Stimulated activated naive CD8-positive, alpha-beta T cell treated with anti-CD3 and anti-CD28 coated beads, Interleukin-15, Interleukin-2, amounts not matched to agents 100 U/mL and 50 U/mL, for 24 hours (primary cell): ENCODE results near the gene AZGP1.
"Not testable (repeated sequence)": the region's sequence is repeated elsewhere in the genome, so short reads cannot be mapped to it uniquely, and the experiment has no call there.

Experiments
- ATAC-seq: fragments of 150-1000 bp; cut with Tn5 transposase; one replicate; pipeline ENCODE4 v1.10.0; 2021
- DNase-seq: peaks from one replicate; pipeline ENCODE4 v3.0.0; 2021

The AZGP1 gene

DNA sequence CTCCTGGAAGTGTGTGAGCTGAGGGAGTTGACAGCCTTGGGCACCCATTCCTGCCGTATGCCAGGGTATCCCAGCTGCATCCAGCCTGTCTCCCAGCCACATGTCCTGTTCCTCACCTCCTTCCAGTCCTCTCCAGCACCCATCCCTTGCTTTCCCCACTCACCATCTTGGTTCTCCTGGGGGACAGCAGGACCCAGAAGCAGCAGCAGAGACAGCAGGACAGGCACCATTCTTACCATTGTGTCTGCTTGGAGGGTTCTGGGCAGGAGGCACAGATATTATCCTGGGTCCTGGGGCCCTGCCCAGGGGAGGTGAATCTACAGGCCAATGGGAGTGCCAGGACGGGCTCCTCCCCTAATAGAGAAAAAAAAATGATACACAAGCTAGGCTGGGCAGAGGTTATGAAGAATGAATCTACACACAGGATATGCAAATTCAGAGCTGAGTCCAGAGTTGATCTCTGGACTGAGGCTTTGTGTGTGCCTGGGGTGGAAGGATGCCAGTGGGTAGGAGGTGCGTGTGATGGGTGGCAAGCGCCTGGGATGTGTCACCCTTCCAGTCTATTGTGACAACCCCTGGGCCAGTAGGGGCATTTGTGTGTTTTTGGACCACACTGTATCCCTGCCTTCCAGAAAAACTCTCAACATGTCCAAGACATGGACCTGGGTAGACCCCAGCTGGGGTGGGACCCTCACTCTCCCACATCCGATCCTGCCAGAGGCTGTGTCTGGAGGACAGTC is at the start of gene AZGP1:
TSS of gene AZGP1 (minus strand) at position 250 of the 740 bp plus-strand sequence. CDS start at position 239, 11 bp downstream.
- DNase-seq = no peak
- no peak for ATAC-seq

DNA sequence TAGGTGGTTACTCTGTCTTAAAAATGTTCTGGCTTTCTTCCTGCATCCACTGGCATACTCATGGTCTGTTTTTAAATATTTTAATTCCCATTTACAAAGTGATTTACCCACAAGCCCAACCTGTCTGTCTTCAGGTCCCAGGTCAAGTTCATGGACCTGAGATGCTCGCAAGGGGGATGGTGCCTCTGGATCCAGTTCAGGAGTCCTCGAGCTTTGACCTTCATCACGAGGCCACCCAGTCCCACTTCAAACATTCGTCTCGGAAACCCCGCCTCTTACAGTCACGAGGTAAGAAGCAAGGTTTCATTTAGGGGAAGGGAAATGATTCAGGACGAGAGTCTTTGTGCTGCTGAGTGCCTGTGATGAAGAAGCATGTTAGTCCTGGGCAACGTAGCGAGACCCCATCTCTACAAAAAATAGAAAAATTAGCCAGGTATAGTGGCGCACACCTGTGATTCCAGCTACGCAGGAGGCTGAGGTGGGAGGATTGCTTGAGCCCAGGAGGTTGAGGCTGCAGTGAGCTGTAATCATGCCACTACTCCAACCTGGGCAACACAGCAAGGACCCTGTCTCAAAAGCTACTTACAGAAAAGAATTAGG is 48.3 kb upstream of the AZGP1 start:
- no peak for ATAC-seq

GRCh38 chr7:100023526-100023925 is 47.7 kb upstream of the AZGP1 start:
- ATAC-seq (no peak), DNase-seq (no peak)

More for the DNA sequence above, 48.3 kb upstream of the AZGP1 start:
- DNase-seq = no peak

DNA sequence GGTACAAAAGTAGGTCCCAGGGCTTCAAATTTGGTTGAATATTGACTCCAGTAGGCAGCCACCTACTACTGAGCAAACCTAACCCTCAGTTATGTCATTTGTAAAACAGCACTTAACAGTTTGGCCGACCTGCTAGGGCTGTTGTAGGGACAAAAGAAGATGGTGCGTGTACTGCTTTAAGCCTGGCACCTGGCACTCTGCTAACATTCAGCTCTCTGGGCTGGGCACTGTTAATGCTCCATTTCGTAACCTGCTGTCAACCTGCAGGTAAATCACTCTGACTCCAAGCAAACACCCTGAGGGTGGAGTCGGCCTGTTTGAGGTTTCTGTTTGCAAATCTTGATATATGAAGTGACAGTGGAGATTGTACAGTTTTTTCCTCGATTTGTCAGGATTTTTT is 46.8 kb upstream of the AZGP1 start:
- DNase-seq = no peak

DNA sequence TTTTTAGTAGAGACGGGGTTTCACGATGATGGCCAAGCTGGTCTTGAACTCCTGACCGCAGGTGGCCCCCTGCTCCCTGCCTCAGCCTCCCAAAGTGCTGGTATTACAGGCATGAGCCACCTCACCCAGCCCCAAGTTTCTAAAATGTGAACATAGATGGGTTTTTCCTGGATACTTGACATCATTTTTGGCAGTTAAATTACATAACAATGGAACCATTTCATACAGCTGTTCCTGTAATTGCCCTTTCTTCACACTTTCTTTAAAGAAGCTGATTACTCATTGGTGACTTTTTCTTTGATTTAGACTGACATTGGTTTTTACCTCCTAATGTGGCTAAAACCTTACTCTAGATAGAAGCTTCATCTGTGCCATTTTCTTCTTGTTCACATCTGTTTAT is 45.5 kb upstream of the AZGP1 start:
- ATAC-seq (no peak), DNase-seq (no peak)

More for the DNA sequence above, 46.8 kb upstream of the AZGP1 start:
- ATAC-seq = no peak

GRCh38 chr7:100019908-100020307 is 44.1 kb upstream of the AZGP1 start:
- no peak for DNase-seq
- ATAC-seq = peak; percentile 53

- no peak for ATAC-seq
- DNase-seq = no peak
Observed at GRCh38 chr7:100017875-100018274, 42.0 kb upstream of the AZGP1 start.

- DNase-seq (no peak), ATAC-seq (no peak)
Observed at GRCh38 chr7:100017300-100017699, 41.5 kb upstream of the AZGP1 start.

DNA sequence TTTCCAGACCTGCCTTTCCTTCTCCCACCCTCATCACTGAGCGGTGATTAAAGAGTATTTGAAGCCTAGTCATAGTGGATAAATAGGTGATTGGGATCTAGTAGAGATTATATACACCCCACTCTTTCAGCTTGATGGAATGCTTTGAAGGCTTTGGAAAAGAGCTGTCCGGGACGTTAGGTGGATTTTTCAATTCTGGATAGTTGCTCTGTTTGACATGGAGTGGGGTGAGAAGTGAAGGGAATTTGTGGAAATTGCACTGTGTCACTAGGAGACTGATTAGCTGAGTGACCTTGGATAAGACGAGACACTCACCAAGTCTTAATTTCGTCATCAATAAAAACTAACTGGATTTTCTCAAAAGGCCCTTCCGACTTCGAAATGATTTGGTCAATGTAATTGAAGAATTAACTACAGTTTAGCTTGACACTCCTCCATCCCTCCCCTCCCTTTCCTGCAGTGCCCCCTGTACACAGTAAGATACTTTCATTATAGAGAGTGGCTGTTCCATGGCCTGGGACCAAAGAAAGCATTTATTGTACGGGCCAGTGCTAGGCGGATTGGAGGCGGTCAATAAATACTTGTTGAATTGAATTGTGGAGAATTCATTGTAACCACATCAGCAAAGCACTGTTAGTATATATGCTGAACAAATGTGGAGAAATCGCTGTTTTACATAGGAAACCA is 40.5 kb upstream of the AZGP1 start:
- DNase-seq = no peak
- ATAC-seq = no peak

GRCh38 chr7:100015232-100016214 is 39.7 kb upstream of the AZGP1 start, which contains the start of gene ZKSCAN1:
TSS of gene ZKSCAN1 (plus strand) at chr7:100015596. CDS start at chr7:100023507, 7,911 bp downstream.
- DNase-seq (peak; percentile 86), ATAC-seq (peak; percentile 96)

GRCh38 chr7:100013328-100013676 is 37.5 kb upstream of the AZGP1 start:
- ATAC-seq = peak; percentile 58
- DNase-seq = peak; percentile 16

- DNase-seq, ATAC-seq: not testable (repeated sequence)
Observed at GRCh38 chr7:100012385-100013327, 36.8 kb upstream of the AZGP1 start.

DNA sequence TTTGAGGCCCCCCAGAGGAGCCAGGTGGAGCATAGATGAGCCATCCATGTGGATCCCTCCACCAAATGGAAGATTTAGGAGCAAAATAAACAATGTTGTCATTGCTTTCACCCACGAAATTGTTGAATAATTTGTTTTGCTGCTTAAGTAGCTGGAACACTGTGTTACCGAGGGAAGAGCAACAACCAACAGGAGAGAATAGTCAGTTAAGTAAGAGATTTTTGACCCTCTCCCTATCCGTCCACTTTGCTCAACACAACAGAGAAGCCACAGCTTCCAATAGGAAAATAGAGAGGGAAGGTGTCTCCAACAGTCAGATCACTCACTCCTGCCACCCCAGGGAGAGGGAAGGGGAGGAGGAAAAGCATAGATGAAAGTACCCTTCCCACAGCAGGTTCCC is 35.7 kb upstream of the AZGP1 start:
- no peak for DNase-seq
- no peak for ATAC-seq

DNA sequence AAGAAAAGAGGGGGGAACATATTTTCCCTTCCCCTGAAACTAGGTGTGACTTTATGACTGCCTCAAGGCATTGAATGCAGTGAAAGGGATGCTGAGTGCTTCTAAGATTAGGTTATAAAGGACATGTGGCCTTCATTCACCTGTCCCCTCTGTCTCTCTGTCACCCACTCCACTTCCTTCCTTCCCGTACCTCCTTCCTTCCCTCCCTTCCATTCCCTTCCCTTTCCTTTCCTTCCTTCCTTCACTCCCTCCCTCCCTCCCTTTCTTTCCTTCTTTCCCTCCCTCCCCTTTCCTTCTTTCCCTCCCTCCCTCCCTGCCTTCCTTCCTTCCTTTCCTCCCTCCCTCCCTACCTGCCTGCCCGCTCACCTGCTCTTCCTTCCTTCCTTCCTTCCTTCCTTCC is 35.1 kb upstream of the AZGP1 start:
- DNase-seq (no peak), ATAC-seq (no peak)

DNA sequence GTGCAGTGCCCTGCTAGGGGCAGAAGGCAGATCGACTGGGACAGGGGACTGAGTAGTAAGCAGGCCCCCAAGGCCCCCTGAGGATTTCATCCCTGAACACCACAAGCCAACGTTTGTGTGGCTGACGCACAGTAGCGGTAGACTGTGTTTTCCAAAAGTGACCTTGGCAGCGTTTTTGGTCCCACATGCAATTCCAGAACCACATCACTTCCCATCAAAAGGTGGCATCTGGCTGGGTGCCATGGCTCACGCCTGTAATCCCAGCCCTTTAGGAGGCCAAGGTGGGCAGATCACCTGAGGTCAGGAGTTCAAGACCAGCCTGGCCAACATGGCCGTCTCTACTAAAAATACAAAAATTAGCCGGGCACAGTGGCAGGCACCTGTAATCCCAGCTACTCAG is 34.1 kb upstream of the AZGP1 start:
- DNase-seq, ATAC-seq: not testable (repeated sequence)

DNA sequence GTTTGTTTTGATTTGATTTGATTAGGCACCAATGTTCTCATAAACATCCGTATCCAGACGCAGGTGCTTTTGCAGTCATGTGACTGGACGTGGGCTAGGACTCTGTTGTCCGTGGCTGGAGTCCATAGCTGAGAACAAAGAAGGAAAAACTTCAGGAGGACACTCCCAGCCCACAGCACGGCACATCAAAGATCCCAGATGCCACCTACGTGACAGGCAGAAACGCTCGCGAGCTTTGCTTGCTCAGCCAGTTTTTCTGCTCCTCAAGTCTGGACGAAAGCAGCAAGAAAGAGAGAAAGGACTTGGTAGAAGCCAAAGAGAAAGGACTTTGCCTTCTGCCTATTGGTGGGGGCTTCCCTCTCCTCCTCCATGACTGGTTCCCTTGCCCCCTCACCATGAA is 32.7 kb upstream of the AZGP1 start:
- no peak for ATAC-seq
- no peak for DNase-seq

DNA sequence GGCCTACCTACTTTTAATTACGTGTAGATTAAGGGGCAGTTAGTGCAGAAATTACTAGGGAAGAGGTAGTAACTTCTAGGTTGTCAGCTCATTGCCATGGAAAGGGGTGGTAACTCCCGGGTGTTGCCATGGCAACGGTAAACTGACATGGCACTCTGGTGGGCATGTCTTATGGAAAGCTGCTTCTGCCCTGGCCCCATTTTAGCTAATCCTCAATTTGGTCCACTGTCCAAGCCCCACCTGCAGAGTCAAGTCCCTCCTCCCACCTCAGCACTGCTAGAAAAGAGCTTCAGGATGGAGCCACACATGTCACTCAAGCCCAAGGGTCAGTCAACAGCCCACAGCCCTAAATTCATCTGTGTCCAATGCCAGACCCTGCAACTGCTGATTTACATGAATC is 32.1 kb upstream of the AZGP1 start:
- no peak for ATAC-seq
- no peak for DNase-seq

- ATAC-seq = no peak
- DNase-seq = no peak
Observed at GRCh38 chr7:100003711-100004661, 28.2 kb upstream of the AZGP1 start.

- ATAC-seq = no peak
- DNase-seq = no peak
Observed at GRCh38 chr7:100000239-100000638, 24.4 kb upstream of the AZGP1 start.
